ENCODE data around the gene ALDH8A1. TPM values are rescaled to one million over a fixed set of nuclear protein-coding genes. Genes with fewer than 3 reads are reported as not detected.

Gene ALDH8A1
- polyA plus RNA-seq, 1 of the 3 experiments (the other 2 are of a cell fraction) = 0.25 TPM

DNA sequence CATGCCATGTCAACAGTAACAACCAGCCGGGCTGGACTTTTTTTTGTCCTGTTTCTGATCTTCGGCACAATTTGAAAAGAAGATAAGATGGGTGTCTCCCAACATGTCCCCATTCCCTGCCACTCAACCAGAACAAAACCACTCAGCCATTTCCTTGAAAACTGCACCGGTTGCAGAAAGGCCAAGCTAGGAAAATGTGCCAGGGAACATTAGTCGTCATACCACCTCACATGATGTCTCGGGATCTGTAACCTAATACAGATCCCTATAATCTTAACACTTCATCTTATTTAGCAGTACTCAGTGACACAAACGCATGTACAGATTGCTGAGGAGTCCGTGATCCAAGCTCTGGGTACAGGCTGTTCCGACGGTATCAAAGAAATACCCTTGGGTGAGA is 46.5 kb downstream of the ALDH8A1 start:
- no peak overlapping the region for H3K27ac ChIP-seq (ENCODE audit: low read depth in 2 of 2, low read length in 1 of 2)
- POLR2A ChIA-PET = no interaction called here

More for the DNA sequence above, 46.5 kb downstream of the ALDH8A1 start:
- H3K79me2 ChIP-seq (ENCODE audit: insufficient read depth) = no peaks in the 10 kb centered on the region
- peaks cover 4% of the 10 kb centered on the region for H3F3A ChIP-seq (replicated peaks; ENCODE audit: insufficient read depth)
- H2AFZ ChIP-seq (ENCODE audit: low read depth) = no peak overlapping the region
- no peaks in the 10 kb centered on the region for H3K9me3 ChIP-seq
- H3K9me2 ChIP-seq = no peaks in the 10 kb centered on the region
- CTCF ChIA-PET = interaction anchor here (2.0 kb wide), 1 partner anchor 37 kb away, joined by 4 read pairs; no protein-coding TSS in a partner anchor
- no peaks in the 10 kb centered on the region for H3K27me3 ChIP-seq (ENCODE audit: insufficient read depth)
- H3K4me2 ChIP-seq = no peak overlapping the region
- TF ChIP-seq YY1 (IDR thresholded peaks at IDR 0.05; ENCODE audit: low read depth) = no peak
- TF ChIP-seq JUND (IDR thresholded peaks at IDR 0.05) = no peak
- TF ChIP-seq, protein P1, sequence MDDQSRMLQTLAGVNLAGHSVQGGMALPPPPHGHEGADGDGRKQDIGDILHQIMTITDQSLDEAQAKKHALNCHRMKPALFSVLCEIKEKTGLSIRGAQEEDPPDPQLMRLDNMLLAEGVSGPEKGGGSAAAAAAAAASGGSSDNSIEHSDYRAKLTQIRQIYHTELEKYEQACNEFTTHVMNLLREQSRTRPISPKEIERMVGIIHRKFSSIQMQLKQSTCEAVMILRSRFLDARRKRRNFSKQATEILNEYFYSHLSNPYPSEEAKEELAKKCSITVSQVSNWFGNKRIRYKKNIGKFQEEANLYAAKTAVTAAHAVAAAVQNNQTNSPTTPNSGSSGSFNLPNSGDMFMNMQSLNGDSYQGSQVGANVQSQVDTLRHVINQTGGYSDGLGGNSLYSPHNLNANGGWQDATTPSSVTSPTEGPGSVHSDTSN (IDR thresholded peaks at IDR 0.05) = no peak
- TF ChIP-seq POLR2AphosphoS5 (IDR thresholded peaks at IDR 0.05; ENCODE audit: low read depth, low read length) = no peak
- TF ChIP-seq RAD21 (IDR thresholded peaks at IDR 0.05; ENCODE audit: low read length) = no peak
- no peak for TF ChIP-seq NFIC (IDR thresholded peaks at IDR 0.05; ENCODE audit: borderline replicate concordance)
- no peak for TF ChIP-seq SMC3 (IDR thresholded peaks at IDR 0.05; ENCODE audit: low read depth, low read length)
- TF ChIP-seq, protein P2, sequence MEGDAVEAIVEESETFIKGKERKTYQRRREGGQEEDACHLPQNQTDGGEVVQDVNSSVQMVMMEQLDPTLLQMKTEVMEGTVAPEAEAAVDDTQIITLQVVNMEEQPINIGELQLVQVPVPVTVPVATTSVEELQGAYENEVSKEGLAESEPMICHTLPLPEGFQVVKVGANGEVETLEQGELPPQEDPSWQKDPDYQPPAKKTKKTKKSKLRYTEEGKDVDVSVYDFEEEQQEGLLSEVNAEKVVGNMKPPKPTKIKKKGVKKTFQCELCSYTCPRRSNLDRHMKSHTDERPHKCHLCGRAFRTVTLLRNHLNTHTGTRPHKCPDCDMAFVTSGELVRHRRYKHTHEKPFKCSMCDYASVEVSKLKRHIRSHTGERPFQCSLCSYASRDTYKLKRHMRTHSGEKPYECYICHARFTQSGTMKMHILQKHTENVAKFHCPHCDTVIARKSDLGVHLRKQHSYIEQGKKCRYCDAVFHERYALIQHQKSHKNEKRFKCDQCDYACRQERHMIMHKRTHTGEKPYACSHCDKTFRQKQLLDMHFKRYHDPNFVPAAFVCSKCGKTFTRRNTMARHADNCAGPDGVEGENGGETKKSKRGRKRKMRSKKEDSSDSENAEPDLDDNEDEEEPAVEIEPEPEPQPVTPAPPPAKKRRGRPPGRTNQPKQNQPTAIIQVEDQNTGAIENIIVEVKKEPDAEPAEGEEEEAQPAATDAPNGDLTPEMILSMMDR (IDR thresholded peaks at IDR 0.05) = no peak
- TF ChIP-seq, protein P3, sequence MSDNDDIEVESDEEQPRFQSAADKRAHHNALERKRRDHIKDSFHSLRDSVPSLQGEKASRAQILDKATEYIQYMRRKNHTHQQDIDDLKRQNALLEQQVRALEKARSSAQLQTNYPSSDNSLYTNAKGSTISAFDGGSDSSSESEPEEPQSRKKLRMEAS (IDR thresholded peaks at IDR 0.05; ENCODE audit: low read depth) = no peak
- TF ChIP-seq ELF1 (IDR thresholded peaks at IDR 0.05) = no peak
- TF ChIP-seq RXRA (IDR thresholded peaks at IDR 0.05; ENCODE audit: borderline replicate concordance, low read depth) = no peak
- TF ChIP-seq CHD2 (IDR thresholded peaks at IDR 0.05; ENCODE audit: low read length, partially characterized antibody) = no peak
- TF ChIP-seq, protein P4, sequence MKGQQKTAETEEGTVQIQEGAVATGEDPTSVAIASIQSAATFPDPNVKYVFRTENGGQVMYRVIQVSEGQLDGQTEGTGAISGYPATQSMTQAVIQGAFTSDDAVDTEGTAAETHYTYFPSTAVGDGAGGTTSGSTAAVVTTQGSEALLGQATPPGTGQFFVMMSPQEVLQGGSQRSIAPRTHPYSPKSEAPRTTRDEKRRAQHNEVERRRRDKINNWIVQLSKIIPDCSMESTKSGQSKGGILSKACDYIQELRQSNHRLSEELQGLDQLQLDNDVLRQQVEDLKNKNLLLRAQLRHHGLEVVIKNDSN (IDR thresholded peaks at IDR 0.05; ENCODE audit: borderline replicate concordance, low read depth) = no peak
- no peak for TF ChIP-seq SIN3A (IDR thresholded peaks at IDR 0.05; ENCODE audit: borderline replicate concordance, low read depth, low read length)
- no peak for TF ChIP-seq GABPA (IDR thresholded peaks at IDR 0.05; ENCODE audit: low read depth)
- TF ChIP-seq, protein P5, sequence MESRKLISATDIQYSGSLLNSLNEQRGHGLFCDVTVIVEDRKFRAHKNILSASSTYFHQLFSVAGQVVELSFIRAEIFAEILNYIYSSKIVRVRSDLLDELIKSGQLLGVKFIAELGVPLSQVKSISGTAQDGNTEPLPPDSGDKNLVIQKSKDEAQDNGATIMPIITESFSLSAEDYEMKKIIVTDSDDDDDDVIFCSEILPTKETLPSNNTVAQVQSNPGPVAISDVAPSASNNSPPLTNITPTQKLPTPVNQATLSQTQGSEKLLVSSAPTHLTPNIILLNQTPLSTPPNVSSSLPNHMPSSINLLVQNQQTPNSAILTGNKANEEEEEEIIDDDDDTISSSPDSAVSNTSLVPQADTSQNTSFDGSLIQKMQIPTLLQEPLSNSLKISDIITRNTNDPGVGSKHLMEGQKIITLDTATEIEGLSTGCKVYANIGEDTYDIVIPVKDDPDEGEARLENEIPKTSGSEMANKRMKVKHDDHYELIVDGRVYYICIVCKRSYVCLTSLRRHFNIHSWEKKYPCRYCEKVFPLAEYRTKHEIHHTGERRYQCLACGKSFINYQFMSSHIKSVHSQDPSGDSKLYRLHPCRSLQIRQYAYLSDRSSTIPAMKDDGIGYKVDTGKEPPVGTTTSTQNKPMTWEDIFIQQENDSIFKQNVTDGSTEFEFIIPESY (IDR thresholded peaks at IDR 0.05; ENCODE audit: borderline replicate concordance, low read depth) = no peak
- no peak for TF ChIP-seq GATA2 (CRISPR knock-in tag; IDR thresholded peaks at IDR 0.05)
- no peak for TF ChIP-seq TCF12 (IDR thresholded peaks at IDR 0.05)
- no peak for TF ChIP-seq MEF2A (IDR thresholded peaks at IDR 0.05; ENCODE audit: borderline replicate concordance, low read depth)
- TF ChIP-seq, protein P6, sequence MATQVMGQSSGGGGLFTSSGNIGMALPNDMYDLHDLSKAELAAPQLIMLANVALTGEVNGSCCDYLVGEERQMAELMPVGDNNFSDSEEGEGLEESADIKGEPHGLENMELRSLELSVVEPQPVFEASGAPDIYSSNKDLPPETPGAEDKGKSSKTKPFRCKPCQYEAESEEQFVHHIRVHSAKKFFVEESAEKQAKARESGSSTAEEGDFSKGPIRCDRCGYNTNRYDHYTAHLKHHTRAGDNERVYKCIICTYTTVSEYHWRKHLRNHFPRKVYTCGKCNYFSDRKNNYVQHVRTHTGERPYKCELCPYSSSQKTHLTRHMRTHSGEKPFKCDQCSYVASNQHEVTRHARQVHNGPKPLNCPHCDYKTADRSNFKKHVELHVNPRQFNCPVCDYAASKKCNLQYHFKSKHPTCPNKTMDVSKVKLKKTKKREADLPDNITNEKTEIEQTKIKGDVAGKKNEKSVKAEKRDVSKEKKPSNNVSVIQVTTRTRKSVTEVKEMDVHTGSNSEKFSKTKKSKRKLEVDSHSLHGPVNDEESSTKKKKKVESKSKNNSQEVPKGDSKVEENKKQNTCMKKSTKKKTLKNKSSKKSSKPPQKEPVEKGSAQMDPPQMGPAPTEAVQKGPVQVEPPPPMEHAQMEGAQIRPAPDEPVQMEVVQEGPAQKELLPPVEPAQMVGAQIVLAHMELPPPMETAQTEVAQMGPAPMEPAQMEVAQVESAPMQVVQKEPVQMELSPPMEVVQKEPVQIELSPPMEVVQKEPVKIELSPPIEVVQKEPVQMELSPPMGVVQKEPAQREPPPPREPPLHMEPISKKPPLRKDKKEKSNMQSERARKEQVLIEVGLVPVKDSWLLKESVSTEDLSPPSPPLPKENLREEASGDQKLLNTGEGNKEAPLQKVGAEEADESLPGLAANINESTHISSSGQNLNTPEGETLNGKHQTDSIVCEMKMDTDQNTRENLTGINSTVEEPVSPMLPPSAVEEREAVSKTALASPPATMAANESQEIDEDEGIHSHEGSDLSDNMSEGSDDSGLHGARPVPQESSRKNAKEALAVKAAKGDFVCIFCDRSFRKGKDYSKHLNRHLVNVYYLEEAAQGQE (IDR thresholded peaks at IDR 0.05; ENCODE audit: low read depth, low read length) = no peak
- WGBS (ENCODE audit: low lambda C conversion rate) = 93% methylated on average over 9 of the region's 9 CpGs
- no peaks in the 10 kb centered on the region for H4K20me1 ChIP-seq (ENCODE audit: insufficient read depth)
- no peak overlapping the region for H3K9ac ChIP-seq
- 0 out of 4 replicates have a peak, but pooled peaks cover 0 to 3% of the 10 kb centered on the region in 2 experiments for H3K4me1 ChIP-seq (ENCODE audit: control insufficient read depth in 1 of 2, insufficient read depth in 2 of 2, low read depth in 1 of 2, low read length in 1 of 2)
- H3K4me3 ChIP-seq (ENCODE audit: low read depth in 2 of 2, low read length in 1 of 2) = no peak overlapping the region
- H3K36me3 ChIP-seq (replicated peaks in 1 of 2; ENCODE audit: control insufficient read depth in 1 of 2, insufficient read depth in 2 of 2, low read length in 1 of 2) = no peaks in the 10 kb centered on the region
- no peak for DNase-seq
